Panc1 (cell line): ENCODE measurements around the gene SELENOM.

ENCODE experiments used
- CTCF ChIP-seq: fragments of 450-650 bp; IDR thresholded peaks from 2 replicates; pipeline ENCODE4 v1.5.1; 2017; ENCODE audit warnings: mild to moderate bottlenecking
- POLR2AphosphoS5 ChIP-seq: IDR thresholded peaks from 2 replicates; pipeline ENCODE4 v1.6.1; 2012; ENCODE audit warnings: mild to moderate bottlenecking, low read depth, low read length, moderate library complexity
- SIN3A ChIP-seq: IDR thresholded peaks from 2 replicates; pipeline ENCODE4 v1.6.1; 2012; ENCODE audit warnings: low read depth, mild to moderate bottlenecking, low read length, moderate library complexity, borderline replicate concordance; ENCODE audit not compliant: insufficient read depth
- TCF7L2 ChIP-seq: IDR thresholded peaks from 2 replicates; pipeline ENCODE4 v1.6.1; 2011; ENCODE audit warnings: mild to moderate bottlenecking, low read depth, low read length, inconsistent platforms

GRCh38 chr22:31095637-31096249, 11.6 kb downstream of the SELENOM start:
- no peak for TF ChIP-seq CTCF
- no peak for TF ChIP-seq SIN3A
- TF ChIP-seq POLR2AphosphoS5: no peak
- no peak for TF ChIP-seq TCF7L2
